HepG2 (cell line): ENCODE results near the gene CYP2W1. TPM values are rescaled to one million over a fixed set of nuclear protein-coding genes. Genes with fewer than 3 reads are reported as not detected.

Experiments
- CBX5 ChIP-seq: sonication (generic); formaldehyde crosslinking; IDR thresholded peaks from 2 replicates; pipeline ENCODE4 v1.4.0; 2020; ENCODE audit warnings: missing genetic modification reagents, borderline replicate concordance
- CCDC6 ChIP-seq: sonication (generic); formaldehyde crosslinking; IDR thresholded peaks from 2 replicates; pipeline ENCODE4 v1.8.1; 2022; ENCODE audit warnings: mild to moderate bottlenecking, missing genetic modification reagents, moderate library complexity
- DNMT1 ChIP-seq: sonication (generic); formaldehyde crosslinking; IDR thresholded peaks from 2 replicates; pipeline ENCODE4 v1.5.1; 2020; ENCODE audit warnings: mild to moderate bottlenecking, missing genetic modification reagents
- GABPA ChIP-seq, 2 experiments: IDR thresholded peaks; 2 replicates each; pipeline ENCODE4 v1.6.1; 2011 to 2016; ENCODE audit warnings: low read depth in 2 of 2, low read length in 1 of 2, missing biosample characterization in 1 of 2, missing genetic modification characterization in 1 of 2
- HNRNPLL ChIP-seq: fragments of 200-400 bp; formaldehyde crosslinking; IDR thresholded peaks from 2 replicates; pipeline ENCODE4 v1.6.1; 2017; ENCODE audit warnings: mild to moderate bottlenecking, low read depth, low read length; ENCODE audit not compliant: poor library complexity, severe bottlenecking
- IRF9 ChIP-seq: sonication (generic); formaldehyde crosslinking; IDR thresholded peaks from 2 replicates; pipeline ENCODE4 v1.8.0; 2022; ENCODE audit warnings: missing genetic modification reagents, mild to moderate bottlenecking, borderline replicate concordance
- KLF11 ChIP-seq: IDR thresholded peaks from 2 replicates; pipeline ENCODE4 v1.6.1; 2016; ENCODE audit warnings: missing compliant biosample characterization
- NFYC ChIP-seq: IDR thresholded peaks from 2 replicates; pipeline ENCODE4 v1.6.1; 2016; ENCODE audit warnings: missing genetic modification reagents, missing compliant biosample characterization
- PAX8 ChIP-seq: sonication (generic); formaldehyde crosslinking; IDR thresholded peaks from 2 replicates; pipeline ENCODE4 v1.8.0; 2022; ENCODE audit warnings: mild to moderate bottlenecking, missing genetic modification reagents, borderline replicate concordance
- SPEN ChIP-seq: sonication (generic); formaldehyde crosslinking; IDR thresholded peaks from 2 replicates; pipeline ENCODE4 v1.5.1; 2020; ENCODE audit warnings: low read depth, mild to moderate bottlenecking, missing genetic modification reagents
- TBX2 ChIP-seq: sonication (generic); formaldehyde crosslinking; IDR thresholded peaks from 2 replicates; pipeline ENCODE4 v1.5.0; 2020; ENCODE audit warnings: missing genetic modification reagents, mild to moderate bottlenecking, borderline replicate concordance
- TCF12 ChIP-seq, 2 experiments: fragments of 450-650 bp in 1 of 2; sonication (generic) in 1 of 2; formaldehyde crosslinking in 1 of 2; IDR thresholded peaks; 2 replicates each; pipeline versions ENCODE4 v1.6.1 to v1.8.0; 2017 to 2022; ENCODE audit warnings: antibody characterized with exemption in 1 of 2, mild to moderate bottlenecking in 1 of 2, missing genetic modification reagents in 1 of 2, moderate library complexity in 1 of 2
- ZMYM3 ChIP-seq: sonication (generic); formaldehyde crosslinking; IDR thresholded peaks from 2 replicates; pipeline ENCODE4 v1.5.1; 2020; ENCODE audit warnings: mild to moderate bottlenecking, missing genetic modification reagents
- ZNF224 ChIP-seq: sonication (generic); formaldehyde crosslinking; IDR thresholded peaks from 2 replicates; pipeline ENCODE4 v1.5.0; 2020; ENCODE audit warnings: mild to moderate bottlenecking, missing genetic modification reagents
- ZNF264 ChIP-seq: sonication (generic); formaldehyde crosslinking; IDR thresholded peaks from 2 replicates; pipeline ENCODE4 v1.4.0; 2020; ENCODE audit warnings: missing genetic modification reagents
- ZNF607 ChIP-seq: sonication (generic); formaldehyde crosslinking; IDR thresholded peaks from 2 replicates; pipeline ENCODE4 v1.5.1; 2020; ENCODE audit warnings: missing genetic modification reagents, mild to moderate bottlenecking, borderline replicate concordance
- ZNF772 ChIP-seq: sonication (generic); formaldehyde crosslinking; IDR thresholded peaks from 2 replicates; pipeline ENCODE4 v1.5.0; 2020; ENCODE audit warnings: mild to moderate bottlenecking, missing genetic modification reagents
- ZNF839 ChIP-seq: sonication (generic); formaldehyde crosslinking; IDR thresholded peaks from 2 replicates; pipeline ENCODE4 v1.4.0; 2020; ENCODE audit warnings: missing genetic modification reagents, mild to moderate bottlenecking, borderline replicate concordance
- polyA plus RNA-seq, 8 experiments: library from polyadenylated mRNA; depleted of rRNA in 3 of 8; stranded (reverse) in 7 of 8; unstranded in 1 of 8; fragments of >200 nt; fragmentation: Illumina TruSeq in 4 of 8; extraction: Trizol in 4 of 8; gene quantifications; 2 replicates each; pipeline versions ENCODE4 v1.2.1 to v1.2.3, GENCODE V29; 2011 to 2016; ENCODE audit warnings: low read depth in 4 of 8, missing spikeins in 1 of 8, mixed read lengths in 1 of 8; ENCODE audit not compliant: insufficient read depth in 1 of 8
- total RNA-seq, 5 experiments: library from RNA; depleted of rRNA; stranded (reverse); fragments of >200 nt; fragmentation: Illumina TruSeq; extraction: Trizol; gene quantifications; 2 replicates each; pipeline ENCODE4 v1.2.3, GENCODE V29; 2016; ENCODE audit warnings: low read depth in 1 of 5
- TF ChIP-seq, protein P1 (sequence below): sonication (generic); formaldehyde crosslinking; IDR thresholded peaks from 2 replicates; pipeline ENCODE4 v1.4.0; 2020; ENCODE audit warnings: missing genetic modification reagents
- TF ChIP-seq, protein P2 (sequence below): sonication (generic); formaldehyde crosslinking; IDR thresholded peaks from 2 replicates; pipeline ENCODE4 v1.4.0; 2020; ENCODE audit warnings: missing genetic modification reagents
- TF ChIP-seq, protein P3 (sequence below): sonication (generic); formaldehyde crosslinking; conservative IDR thresholded peaks from 2 replicates; pipeline ENCODE4 v1.4.0; 2020; ENCODE audit warnings: missing genetic modification reagents

CYP2W1 gene
- total and polyA plus RNA-seq, 2 of the 13 experiments (the other 11 are each of a cell fraction or from before 2014, with no cell fraction given) = 19.5 to 31.7 TPM

GRCh38 chr7:957418-958220 is 25.4 kb upstream of the CYP2W1 start (continued):
- TF ChIP-seq ZMYM3 (CRISPR knock-in tag) (peak; percentile 85; the same call in 1 of the 2 replicates), ZNF772 (CRISPR knock-in tag) (peak; percentile 98), ZNF224 (CRISPR knock-in tag) (peak; percentile 83; the same call in 1 of the 2 replicates), ZNF264 (CRISPR knock-in tag) (peak; percentile 72), IRF9 (CRISPR knock-in tag) (peak; percentile 48; the same call in 1 of the 2 replicates), ZNF607 (CRISPR knock-in tag) (peak; percentile 94), PAX8 (CRISPR knock-in tag) (no peak), KLF11 (peak; percentile 91; the same call in 1 of the 2 replicates), TCF12 (IDR thresholded peaks at IDR 0.05) (no peak), TCF12 (CRISPR knock-in tag; IDR thresholded peaks at IDR 0.05) (no peak), GABPA (IDR thresholded peaks at IDR 0.05; ENCODE audit: low read depth, low read length) (no peak), GABPA (CRISPR knock-in tag; IDR thresholded peaks at IDR 0.05; ENCODE audit: low read depth) (peak; percentile 65; the same call in 1 of the 2 replicates), ZNF839 (peak; percentile 43; the same call in 1 of the 2 replicates), DNMT1 (CRISPR knock-in tag) (peak; percentile 5; the same call in 1 of the 2 replicates), NFYC (peak; percentile 55), CCDC6 (CRISPR knock-in tag) (peak; percentile 70; the same call in 1 of the 2 replicates), TBX2 (CRISPR knock-in tag) (peak; percentile 86), SPEN (CRISPR knock-in tag) (peak; percentile 83), HNRNPLL (peak; percentile 54), CBX5 (CRISPR knock-in tag) (peak; percentile 37; the same call in 1 of the 2 replicates)
- TF ChIP-seq, protein P1, sequence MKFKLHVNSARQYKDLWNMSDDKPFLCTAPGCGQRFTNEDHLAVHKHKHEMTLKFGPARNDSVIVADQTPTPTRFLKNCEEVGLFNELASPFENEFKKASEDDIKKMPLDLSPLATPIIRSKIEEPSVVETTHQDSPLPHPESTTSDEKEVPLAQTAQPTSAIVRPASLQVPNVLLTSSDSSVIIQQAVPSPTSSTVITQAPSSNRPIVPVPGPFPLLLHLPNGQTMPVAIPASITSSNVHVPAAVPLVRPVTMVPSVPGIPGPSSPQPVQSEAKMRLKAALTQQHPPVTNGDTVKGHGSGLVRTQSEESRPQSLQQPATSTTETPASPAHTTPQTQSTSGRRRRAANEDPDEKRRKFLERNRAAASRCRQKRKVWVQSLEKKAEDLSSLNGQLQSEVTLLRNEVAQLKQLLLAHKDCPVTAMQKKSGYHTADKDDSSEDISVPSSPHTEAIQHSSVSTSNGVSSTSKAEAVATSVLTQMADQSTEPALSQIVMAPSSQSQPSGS (CRISPR knock-in tag) = no peak; the same call in 1 of the 2 replicates
- TF ChIP-seq, protein P2, sequence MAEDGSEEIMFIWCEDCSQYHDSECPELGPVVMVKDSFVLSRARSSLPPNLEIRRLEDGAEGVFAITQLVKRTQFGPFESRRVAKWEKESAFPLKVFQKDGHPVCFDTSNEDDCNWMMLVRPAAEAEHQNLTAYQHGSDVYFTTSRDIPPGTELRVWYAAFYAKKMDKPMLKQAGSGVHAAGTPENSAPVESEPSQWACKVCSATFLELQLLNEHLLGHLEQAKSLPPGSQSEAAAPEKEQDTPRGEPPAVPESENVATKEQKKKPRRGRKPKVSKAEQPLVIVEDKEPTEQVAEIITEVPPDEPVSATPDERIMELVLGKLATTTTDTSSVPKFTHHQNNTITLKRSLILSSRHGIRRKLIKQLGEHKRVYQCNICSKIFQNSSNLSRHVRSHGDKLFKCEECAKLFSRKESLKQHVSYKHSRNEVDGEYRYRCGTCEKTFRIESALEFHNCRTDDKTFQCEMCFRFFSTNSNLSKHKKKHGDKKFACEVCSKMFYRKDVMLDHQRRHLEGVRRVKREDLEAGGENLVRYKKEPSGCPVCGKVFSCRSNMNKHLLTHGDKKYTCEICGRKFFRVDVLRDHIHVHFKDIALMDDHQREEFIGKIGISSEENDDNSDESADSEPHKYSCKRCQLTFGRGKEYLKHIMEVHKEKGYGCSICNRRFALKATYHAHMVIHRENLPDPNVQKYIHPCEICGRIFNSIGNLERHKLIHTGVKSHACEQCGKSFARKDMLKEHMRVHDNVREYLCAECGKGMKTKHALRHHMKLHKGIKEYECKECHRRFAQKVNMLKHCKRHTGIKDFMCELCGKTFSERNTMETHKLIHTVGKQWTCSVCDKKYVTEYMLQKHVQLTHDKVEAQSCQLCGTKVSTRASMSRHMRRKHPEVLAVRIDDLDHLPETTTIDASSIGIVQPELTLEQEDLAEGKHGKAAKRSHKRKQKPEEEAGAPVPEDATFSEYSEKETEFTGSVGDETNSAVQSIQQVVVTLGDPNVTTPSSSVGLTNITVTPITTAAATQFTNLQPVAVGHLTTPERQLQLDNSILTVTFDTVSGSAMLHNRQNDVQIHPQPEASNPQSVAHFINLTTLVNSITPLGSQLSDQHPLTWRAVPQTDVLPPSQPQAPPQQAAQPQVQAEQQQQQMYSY (CRISPR knock-in tag) = peak; percentile 35; the same call in 1 of the 2 replicates
- TF ChIP-seq, protein P3, sequence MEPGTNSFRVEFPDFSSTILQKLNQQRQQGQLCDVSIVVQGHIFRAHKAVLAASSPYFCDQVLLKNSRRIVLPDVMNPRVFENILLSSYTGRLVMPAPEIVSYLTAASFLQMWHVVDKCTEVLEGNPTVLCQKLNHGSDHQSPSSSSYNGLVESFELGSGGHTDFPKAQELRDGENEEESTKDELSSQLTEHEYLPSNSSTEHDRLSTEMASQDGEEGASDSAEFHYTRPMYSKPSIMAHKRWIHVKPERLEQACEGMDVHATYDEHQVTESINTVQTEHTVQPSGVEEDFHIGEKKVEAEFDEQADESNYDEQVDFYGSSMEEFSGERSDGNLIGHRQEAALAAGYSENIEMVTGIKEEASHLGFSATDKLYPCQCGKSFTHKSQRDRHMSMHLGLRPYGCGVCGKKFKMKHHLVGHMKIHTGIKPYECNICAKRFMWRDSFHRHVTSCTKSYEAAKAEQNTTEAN (CRISPR knock-in tag) = peak; percentile 78
